GM18511 (cell line): ENCODE results near the gene IZUMO4.

Experiments used
- ATAC-seq: cut with Tn5 transposase; IDR thresholded peaks from one replicate; pipeline ENCODE4 v1.9.1; 2021; ENCODE audit warnings: mild to moderate bottlenecking, moderate library complexity; ENCODE audit not compliant: unreplicated experiment

Gene IZUMO4

DNA sequence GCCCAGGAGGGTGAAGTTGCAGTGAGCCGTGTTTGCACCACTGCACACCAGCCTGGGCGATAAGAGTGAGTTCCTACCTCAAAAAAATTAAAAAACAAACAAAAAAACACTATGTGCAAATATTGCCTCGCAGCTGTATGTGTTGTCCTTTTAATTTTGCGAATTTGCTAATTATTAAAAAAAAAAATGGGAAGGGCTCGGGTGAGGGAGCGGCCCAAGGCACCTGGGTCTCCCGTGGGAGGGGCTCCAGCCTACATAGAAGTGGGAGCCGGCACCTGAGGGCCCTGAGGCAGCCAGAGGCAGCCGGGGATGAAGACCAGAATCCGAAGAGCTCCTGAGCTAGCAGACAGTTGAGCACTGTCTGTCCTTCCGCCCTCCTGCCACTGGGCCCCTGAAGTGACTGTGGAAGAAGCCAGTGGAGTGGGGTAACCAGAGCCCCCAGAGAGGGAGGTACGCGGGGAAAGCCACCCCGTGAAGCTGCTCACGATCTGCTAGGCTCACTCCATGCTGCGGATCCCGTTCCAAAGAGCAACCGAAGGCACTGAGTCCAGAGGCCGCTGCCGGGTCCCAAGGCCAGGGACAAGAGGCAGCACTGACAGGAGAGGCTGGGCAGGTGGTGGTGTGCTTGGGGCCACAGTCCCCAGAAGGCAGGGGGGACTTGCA is 6.5 kb downstream of the IZUMO4 start:
- ATAC-seq, result no peak

DNA sequence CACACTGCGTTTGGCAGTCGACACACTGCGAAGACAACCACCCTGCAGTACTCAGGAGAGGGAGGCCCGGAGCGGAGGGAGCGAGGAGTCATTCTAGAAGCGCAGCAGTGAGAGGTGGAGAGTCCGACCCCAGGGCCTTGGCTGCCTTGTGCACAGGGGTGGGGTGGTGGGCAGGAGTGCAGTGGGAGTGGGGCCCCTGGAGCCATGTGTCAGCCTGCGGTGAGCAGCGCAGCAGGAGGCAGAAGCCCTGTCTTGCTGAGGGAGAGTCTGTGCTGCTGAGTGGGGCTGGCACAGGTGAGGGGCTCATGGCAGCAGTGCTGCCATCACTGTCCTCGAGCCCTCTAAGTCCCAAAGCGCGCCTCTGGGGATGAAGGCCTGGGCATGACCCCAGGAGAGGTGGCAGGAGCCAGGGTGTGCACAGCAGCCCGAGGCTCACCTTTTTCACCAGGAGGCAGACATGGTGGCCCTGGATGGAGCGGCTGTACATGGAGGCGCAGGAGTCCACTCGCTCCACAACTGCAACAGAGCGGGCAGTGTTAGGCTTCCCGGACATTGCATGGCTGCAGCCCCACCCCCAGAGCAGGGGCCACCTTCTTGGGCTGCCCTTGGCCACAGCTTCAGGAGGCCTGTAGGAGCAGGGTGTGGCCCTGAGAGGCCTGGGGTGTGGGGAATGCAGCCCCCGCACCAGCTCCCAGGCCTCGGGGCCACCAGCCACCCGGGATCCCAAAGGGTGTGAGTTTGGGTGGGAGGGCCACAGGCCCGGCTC is 11.7 kb downstream of the IZUMO4 start:
- ATAC-seq, result no peak

DNA sequence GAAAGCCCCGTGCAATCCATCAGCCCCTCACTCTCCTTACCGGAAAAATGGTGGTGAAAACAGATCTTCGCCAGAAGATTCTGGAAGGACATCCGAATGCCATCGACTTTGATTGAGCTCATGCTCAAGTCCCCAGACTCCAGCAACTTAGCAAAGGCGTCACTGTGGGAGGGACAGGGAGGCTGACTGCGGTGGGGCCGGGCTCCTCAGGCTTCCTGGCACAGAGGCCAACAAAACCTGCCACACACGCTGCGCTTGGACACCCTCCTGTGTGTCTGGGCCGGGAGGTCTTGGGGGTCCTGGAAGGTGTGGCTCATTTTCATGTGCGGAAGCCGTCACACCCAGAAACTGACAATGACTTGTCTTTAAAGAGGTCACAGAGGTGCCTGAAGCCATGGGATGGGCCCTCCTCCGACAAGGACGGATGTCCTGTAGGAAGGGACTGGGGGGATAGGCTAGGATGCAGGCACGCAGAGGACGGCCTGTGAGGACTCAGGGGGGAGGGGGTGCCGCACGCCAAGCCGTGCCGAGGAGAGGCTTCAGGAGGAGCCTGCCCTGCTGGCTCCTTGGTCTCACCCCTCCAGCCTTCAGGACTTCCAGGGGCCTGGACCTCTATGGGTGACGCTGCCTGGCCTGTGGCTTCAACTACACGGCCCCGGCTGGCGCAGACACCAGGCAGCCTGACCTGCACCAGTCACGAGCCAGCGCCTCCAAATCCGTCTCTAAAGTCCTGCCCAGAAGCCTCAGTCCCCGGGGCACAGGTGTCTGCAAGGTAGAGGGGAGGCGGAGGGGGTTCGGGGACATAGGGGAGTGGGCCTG is 12.5 kb downstream of the IZUMO4 start:
- ATAC-seq, result no peak

DNA sequence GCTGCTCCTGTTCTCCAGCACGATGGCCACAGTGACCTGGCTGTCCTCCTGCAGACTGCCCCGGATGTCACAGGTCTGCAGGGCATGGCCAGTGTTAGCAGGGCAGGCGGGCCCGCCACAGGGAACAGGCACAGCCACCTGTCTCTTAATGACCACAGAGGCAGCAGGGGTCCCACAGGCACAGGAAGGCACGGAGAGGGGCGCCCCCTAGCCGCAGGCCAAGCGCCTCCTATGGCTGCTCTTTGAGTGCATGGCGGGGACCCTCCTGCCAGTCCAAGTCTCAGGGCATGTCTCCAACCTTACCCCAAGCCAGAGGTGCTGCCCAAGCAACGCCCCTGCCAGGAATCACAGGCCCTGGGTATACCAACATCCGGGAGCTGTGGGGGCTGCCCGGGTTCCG is 14.1 kb downstream of the IZUMO4 start:
- ATAC-seq, result no peak

DNA sequence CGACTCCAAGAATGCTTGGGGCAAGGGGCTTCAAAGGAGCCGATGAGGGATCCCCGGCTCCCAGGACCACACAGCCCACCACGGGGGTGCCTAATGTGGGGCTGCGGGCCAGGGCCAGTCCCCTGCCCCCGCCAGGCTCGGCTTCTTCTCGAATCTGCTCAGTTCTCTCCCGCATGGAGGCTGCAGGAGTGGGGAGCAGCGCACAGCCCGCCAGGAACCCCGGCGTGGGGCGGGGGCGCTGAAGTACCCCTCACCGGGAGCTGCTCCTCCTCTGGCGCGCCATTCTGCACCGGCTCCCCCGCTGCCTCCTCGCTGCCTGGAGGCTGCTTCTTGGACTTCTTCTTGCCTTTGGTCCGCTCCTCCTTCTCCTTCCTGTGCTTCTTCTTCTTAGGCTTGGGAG is 14.7 kb downstream of the IZUMO4 start:
- ATAC-seq, result no peak

DNA sequence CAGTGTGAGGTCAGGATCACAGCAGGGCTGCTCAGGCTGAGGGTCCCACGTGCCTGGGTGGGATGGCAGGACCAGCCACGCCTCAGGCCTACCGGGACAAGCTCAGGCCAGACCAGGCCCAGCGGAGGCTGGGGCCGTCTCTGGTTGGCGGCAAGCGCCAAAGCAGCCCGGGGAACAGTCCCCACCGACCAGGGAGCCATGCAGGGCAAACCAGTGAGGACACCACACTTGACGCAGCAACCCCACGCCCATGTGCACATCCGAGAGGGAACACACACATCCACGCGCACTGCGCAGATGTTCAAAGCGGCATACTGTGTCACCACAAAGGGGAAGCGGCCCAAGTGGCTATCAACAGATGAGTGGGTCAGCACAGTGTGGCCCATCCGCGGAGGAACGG is 15.2 kb downstream of the IZUMO4 start:
- no peak for ATAC-seq

DNA sequence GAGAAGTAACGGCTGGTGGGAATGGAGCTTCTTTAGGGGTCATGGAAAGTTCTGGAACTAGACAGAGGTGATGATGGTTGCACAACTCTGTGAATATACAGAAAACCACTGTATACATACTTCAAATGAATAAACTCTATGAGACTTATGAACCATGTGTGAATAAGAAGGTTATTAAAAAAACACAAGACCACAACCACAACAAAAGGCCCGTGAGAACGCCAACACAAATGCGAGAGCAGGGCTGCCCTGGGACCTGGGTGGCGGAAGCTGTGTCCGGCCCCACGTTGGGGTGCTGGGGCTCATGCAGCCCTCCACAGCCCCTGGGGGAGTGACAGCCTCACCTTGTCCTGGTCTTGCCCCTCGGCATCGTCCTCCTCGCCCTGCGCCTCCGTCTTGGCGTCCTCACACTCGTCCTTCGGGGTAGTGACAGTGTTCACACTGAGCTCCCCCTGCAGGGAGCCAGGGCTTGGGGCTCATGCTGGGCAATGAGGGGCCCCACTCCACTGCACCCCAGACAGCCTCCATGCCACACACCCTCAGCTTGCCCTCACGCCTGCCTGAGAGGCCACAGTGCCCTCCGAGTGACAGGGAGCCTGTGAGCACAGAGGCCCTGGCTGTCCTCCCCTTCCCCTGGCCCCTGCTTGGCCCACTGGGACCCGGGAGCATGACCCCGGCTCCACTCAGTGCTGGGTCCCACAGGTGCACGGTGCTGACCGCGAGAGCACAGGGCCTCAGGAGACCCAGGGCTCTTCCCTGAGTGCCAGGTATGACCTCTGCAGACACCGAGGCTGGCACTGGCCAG is 16.0 kb downstream of the IZUMO4 start:
- ATAC-seq, result no peak

DNA sequence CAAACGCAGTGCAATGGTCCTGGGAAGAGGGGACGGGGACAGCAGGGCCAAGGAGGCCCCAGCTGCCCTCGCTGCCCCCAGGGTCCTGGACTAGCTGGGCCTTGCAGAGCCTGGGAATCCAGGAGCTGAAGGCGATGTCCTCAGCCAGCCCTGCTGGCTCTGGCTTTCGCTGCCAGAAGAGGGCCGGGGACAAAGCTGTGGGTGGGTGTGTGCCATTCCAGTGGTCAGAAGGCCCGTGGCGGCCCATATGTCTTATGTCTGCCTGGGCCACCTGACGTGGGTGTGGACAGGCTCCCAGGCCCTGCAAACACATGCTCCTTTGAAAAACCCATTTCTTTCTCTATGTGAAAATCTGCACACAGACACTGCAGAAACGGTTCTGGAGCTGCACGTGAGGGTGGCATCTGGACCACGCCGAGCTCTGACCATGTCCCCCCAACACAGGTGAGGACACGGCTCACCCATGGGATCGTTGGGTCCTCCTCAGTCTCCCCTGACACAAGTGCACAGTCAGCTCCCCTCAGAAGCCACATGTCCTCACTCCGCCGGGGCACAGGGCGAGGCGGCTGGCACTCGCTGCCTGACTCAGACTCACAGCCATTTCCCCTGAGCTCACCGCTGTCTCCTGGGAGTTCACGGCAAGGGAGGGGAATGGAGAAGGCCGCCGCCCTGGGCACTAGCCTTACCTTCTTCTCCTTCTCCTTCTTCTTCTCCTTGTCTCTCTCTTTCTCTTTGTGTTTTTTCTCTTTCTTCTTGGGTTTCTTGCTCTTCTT is 16.9 kb downstream of the IZUMO4 start:
- no peak for ATAC-seq

DNA sequence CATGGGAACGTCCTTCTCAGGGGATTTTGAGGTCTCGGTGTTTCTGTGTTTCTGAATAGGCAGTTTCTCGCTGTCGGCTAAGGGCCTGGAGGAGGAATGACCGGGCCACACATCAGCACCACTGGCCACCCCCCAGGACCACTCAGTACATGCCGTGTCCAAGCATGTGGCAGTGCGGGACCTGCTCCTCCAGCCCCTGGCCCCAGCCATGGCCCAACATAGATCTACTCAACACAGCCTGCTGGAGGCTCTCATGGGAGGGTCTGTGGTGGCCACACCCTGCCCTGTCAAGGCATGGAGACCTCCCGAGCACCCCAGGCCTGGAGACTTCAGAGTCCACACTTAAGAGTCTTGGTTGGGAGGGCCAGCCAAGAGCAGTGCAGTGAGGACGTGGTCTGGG is 17.5 kb downstream of the IZUMO4 start:
- ATAC-seq, result no peak

DNA sequence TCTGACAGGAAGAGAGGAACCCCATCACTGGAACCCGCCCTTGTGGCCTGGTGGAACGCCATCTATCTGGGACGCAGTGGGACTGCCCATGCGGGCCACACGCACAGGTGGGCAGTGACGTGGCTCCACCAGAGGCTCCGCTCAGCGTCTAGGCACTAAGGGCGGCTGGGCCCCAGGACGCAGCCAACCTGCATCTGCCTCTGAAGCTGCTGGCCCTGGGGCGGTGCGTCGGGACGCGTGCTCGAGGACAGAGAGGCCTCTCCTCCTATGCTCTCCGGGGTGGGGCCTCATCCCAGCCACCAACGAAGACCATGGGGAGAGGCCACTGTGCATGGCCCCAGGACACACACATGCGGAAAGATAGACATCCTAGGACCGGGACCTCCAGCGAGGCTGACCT is 18.1 kb downstream of the IZUMO4 start:
- ATAC-seq, result no peak

DNA sequence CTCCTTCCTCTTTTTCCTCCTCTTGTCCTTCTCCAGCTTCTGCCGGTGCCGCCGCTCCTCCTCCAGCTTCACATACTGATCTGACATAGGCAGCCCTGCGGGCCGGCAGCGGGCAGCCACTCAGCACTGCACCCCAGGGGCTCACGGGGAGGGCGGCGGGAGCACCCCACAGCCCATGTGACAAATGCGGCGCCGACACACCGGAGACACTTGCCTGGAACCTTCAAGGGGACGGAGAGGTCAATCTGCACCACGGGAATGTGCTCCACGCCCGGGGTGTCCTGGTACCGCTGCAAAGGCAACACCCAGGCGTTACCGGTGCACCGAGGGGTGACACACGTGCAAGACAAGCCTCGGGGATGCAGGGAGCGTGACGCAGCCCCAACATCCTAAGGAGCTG is 18.6 kb downstream of the IZUMO4 start:
- no peak for ATAC-seq

DNA sequence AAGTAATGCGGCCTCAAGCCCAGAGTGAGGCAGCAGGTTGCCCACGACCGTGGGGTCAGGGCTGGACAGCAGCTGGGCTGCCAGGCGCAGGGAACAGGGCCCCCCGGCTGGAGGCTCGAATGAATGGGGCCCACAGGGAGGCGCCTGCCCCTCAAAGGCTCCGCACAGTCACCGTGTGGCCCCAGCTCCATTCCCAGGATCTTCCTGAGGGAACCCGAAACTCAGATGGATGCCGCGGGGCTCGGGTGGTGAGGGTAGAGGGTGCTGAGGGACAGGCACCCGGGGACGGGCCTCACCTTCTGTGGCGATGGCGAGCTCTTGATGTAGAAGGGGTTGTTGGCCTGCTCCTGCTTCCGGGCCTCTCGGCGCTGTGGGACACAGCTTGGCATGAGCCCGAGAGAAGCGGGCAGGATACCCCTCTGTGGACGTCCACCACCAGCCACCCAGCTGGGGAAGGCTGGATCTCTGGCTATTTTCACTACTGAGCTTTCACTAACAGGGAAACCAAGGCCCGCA is 19.3 kb downstream of the IZUMO4 start:
- ATAC-seq, result no peak

DNA sequence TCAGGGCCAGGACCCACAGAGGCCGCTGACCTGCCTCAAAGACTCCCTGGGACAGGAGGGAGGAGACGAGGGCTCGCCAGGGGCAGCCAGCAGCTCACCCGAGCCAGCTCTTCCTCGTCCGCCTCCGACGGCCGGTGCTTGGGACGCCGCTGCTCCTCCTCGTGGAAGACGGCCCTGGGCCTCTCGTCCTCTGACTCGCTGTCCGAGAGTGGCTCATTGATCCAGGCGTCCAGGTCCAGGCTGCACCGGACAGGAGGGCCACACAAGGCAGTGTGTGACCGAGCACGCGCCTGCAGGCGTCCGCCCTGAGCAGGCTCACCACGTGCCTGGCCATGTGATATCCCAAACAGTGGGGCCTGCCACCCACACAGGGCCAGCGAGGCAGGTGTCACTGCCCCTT is 19.8 kb downstream of the IZUMO4 start:
- no peak for ATAC-seq

DNA sequence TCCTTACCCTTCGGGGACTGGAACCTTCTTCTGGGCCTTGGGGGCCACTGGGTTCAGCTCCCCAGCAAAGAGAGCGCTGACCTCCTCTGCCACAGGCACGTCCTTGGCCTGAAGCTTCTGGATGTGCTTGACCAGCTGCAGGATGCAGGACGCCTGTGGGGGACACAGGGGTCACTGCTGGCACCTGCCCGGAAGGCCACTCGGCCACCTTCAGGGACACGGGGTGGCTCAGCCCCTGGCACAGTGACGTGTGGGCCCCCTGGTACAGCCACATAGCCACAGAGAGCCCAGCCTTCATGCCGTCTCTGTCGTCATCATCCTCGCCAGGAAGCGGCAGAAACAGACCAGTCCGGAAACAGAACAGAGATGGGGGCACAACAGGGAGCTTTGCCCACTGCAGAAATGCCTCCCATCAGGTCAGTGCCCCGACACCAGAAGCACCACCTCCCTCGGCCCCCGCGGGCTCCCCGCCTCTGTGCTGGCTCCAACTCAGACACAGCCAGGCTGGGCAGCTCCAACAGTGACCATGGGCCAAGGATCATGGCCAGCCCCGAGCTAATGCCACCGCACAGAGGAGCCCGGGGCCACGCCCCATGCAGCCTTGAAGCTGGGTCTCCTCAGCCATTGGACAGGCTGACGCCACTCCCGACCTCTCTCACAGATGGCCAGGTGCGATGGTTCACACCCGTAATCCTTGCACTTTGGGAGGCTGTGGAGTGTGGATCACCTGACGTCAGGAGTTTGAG is 20.7 kb downstream of the IZUMO4 start:
- no peak for ATAC-seq

DNA sequence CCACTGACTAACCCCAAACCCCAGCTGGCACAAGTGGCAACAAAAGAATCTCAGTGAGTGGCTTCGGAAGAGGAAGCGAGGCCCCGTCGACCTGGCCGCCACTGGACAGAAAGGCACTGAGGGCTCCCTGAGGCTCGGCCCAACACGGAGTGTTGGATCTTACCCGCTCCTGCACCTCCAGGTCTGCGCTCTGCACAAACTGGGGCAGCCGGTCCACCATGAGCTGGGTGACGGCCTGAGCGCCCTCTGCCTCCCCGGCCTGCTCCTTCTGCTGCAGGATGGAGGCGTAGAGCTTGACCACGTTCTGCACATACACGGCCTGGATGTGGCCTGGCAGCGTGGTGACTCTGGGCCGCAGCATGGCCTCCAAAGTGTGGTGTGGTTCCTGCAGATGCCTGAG is 21.7 kb downstream of the IZUMO4 start:
- ATAC-seq, result no peak

DNA sequence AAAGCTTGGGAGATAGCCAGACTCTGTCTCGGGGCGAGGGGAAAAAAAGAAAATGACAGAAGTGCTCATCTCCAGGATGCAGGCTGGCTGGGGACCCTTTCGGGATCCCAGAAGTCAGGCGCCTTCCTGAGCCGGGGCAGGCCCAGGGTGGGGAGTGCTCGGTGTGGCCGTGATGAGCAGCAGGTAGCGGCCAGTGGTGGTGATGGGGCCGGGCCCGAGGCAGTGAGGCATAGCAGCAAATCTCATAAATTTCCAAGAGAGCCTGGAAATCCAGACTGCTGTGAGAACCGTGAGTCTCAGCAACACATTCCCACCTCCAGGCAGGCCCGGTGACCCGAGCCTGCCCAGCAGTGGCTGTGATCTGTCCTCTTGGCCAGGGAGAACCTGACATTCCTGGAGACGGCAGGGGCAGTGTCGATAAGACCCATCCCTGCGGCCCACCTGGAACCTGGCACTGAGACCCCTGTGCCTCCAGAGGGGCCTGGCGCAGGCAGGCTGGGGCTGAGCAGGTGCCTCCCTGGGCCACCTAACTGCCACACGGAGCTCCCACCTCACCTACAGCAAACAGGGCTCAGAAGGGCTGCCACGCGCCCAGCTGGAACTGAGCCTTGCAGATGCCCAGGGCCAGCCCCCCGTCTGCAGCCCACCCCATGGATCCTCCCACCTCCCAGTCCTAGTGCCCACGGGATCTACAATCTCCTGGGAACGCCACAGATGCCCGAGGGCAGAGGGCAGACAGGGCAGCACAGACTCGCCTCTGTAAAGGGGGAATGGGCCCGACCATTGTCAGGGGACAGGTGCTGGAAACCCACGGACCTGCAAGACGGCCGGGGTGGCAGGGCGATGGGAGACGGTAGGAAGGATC is 23.4 kb downstream of the IZUMO4 start:
- no peak for ATAC-seq

DNA sequence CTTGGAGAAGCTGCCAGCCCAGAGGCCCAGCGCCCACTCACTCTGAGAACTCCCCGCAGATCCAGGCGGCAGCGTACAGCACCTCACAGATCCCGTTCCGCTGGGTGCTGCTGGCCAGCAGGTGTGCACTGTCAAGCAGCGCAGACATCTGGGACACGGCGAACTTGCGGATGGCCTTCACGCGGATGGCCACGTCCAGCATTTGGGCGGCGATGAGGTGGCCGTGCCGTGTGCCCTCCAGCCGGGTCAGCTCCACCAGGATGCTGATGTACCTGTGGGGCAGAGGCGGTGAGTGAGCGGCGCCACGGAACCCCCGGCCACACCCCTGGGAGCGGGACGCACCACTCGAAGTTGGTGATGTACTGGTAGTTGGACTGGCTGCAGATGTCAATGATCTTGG is 24.1 kb downstream of the IZUMO4 start:
- ATAC-seq, result no peak

DNA sequence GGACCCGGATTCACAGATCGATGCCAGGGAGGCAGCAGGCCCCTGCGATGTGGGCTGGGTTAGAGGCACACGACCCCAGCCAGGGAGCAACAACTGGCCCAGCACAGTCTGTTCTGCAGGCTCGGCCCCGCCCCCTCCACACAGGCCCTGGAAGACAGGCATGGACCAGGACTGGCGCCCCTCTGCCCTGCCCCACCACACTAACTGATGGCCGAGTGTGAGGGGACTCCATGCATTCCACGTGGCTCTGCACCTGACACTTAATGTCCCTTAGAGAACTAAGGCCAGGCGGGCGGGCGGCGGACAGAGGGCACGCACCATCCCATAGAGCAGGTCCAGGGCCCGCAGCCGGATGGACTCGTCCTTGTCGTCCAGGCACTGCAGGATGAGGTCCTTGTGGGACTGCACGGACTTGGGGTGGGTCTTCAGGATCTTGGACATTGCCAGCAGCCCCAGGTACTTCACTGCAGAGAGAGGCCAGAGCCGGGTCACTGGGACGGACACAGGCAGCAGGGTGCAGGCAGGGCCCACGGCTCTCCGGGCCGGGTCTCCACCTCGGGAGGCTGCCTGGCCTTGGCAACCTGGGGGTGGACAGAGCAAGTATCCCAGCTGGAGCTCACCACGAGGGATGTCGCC is 24.8 kb downstream of the IZUMO4 start:
- ATAC-seq, result no peak
